Thoracic aorta (tissue), 2 donors: Measurements from ENCODE around the gene CTDSPL2. TPM values are rescaled to one million over a fixed set of nuclear protein-coding genes. Genes with fewer than 3 reads are reported as not detected.

Experiments
- ATAC-seq: fragments of 150-250 bp; one replicate; pipeline ENCODE4 v1.8.0; 2017; ENCODE audit warnings: low read depth; ENCODE audit not compliant: insufficient number of reproducible peaks, low FRiP score
- DNase-seq: peaks from one replicate; pipeline ENCODE4 v3.0.0-alpha.2; 2020; ENCODE audit warnings: low spot score
- H3K27ac ChIP-seq, 2 donors: fragments of 200-600 bp; sonication (generic); 1 replicate in 1 of 2; 2 replicates in 1 of 2; pipeline ENCODE4 v1.5.1; 2016; ENCODE audit warnings: mild to moderate bottlenecking in 2 of 2, moderate library complexity in 2 of 2
- H3K27me3 ChIP-seq: fragments of 200-600 bp; sonication (generic); replicated peaks from 2 replicates; pipeline ENCODE4 v1.6.0; 2016; ENCODE audit warnings: mild to moderate bottlenecking; ENCODE audit not compliant: insufficient read depth
- H3K36me3 ChIP-seq: fragments of 200-600 bp; sonication (generic); one replicate; pipeline ENCODE4 v1.5.1; 2016
- H3K4me1 ChIP-seq, 2 donors: fragments of 200-600 bp; sonication (generic); 1 replicate in 1 of 2; 2 replicates in 1 of 2; pipeline versions ENCODE4 v1.5.1 to v1.6.0; 2016; ENCODE audit warnings: low read depth in 2 of 2, mild to moderate bottlenecking in 1 of 2; ENCODE audit not compliant: control insufficient read depth in 1 of 2
- H3K4me3 ChIP-seq: fragments of 200-600 bp; sonication (generic); 2 replicates; pipeline ENCODE4 v1.5.1; 2016; ENCODE audit warnings: mild to moderate bottlenecking
- H3K9me3 ChIP-seq: fragments of 200-600 bp; sonication (generic); 2 replicates; pipeline ENCODE4 v1.5.1; 2016
- CTCF ChIP-seq: fragments of 200-600 bp; sonication (generic); IDR thresholded peaks from one replicate; pipeline ENCODE4 v1.5.1; 2019; ENCODE audit warnings: antibody characterized with exemption
- total RNA-seq, 2 donors: library from RNA; depleted of rRNA; stranded (reverse); fragments of >200 nt; gene quantifications; one replicate each; pipeline versions ENCODE4 v1.1.0 to v1.2.3, GENCODE V29; 2016

The CTDSPL2 gene
- total RNA-seq, 2 donors from 2014 or later = 30.9 to 64.5 TPM

DNA sequence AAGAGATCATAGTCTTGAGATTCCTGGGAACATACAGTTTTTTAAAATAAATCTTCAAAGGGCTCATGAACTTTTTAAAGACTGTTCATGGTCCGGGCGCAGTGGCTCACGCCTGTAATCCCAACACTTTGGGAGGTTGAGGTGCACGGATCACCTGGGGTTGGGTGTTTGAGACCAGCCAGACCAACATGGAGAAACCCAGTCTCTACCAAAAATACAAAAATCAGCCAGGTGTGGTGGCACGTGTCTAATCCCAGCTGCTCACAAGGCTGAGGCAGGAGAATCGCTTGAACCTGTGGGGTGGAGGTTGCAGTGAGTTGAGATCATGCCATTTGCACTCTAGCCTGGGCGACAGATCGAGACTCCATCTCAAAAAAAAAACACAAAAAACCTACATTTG lies 68.1 kb downstream of the CTDSPL2 start:
- no peak for TF ChIP-seq CTCF
- Histone ChIP-seq H3K9me3 (no peaks in the 10 kb centered on the region), H3K27ac (no peak overlapping the region), H3K4me1 (no peaks in the 10 kb centered on the region), H3K4me3 (no peak overlapping the region), H3K27me3 (no peaks in the 10 kb centered on the region), H3K36me3 (peaks cover 14% of the 10 kb centered on the region)
- DNase-seq = no peak
- ATAC-seq = no peak

DNA sequence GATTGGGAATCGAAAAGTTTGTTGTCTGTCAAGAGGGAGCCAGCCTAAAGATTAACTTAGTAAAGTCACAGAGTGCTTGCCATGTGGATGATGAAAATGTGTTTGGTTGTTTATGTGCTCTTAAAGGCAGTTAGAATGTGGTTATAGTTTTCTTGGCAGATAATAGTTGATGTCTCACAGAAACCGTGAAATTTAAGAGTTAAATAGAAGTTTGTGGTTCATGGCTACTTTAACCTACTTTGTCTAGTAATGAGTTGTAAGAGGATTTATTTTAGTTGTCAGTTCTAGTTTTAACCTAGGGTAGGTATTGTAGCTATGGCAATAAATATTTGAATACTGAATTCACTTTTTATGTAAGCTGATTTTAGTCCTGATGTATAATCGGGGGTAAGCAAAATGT lies 73.1 kb downstream of the CTDSPL2 start:
- no peak for TF ChIP-seq CTCF
- H3K36me3 ChIP-seq = peaks cover 29% of the 10 kb centered on the region
- H3K4me1 ChIP-seq = no peaks in the 10 kb centered on the region
- H3K27ac ChIP-seq = no peak overlapping the region
- DNase-seq (no peak), ATAC-seq (no peak)
- no peaks in the 10 kb centered on the region for H3K9me3 ChIP-seq
- H3K4me3 ChIP-seq = no peak overlapping the region
- no peaks in the 10 kb centered on the region for H3K27me3 ChIP-seq

DNA sequence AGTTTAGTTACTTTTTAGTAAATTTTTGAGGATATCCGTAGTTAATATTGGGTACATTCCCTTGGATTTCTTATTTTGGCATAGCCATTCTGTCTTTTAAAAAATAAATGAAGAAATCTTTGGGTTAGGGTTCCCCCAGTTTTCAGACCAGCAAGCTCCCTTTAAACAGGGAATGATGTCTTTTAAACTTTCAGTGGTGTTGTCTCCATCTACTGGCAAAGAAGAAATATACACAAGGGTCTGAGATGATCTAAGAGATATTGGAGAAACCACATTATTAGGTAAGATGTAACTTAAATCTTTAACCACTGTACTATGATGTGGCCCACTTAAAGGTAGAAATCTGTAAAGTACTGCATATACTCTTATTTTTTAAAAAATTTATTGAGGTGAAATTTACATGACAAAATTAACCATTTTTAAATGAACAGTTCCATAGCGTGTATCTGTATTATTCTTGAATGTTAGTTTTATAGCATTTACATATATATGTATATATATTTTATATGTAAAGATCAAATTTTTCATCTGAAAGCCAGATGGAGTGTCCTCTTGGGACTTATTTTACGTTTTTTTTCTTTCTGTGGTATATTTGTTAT lies 74.4 kb downstream of the CTDSPL2 start:
- H3K36me3 ChIP-seq = peaks cover 25% of the 10 kb centered on the region
- peak; percentile 49 for TF ChIP-seq CTCF
- ATAC-seq (no peak), DNase-seq (no peak)
- H3K27me3 ChIP-seq = no peaks in the 10 kb centered on the region
- no peak overlapping the region for H3K4me3 ChIP-seq
- no peak overlapping the region for H3K27ac ChIP-seq
- H3K9me3 ChIP-seq = no peaks in the 10 kb centered on the region
- no peaks in the 10 kb centered on the region for H3K4me1 ChIP-seq

- H3K27me3 ChIP-seq = no peaks in the 10 kb centered on the region
- TF ChIP-seq CTCF = no peak
- H3K9me3 ChIP-seq = no peaks in the 10 kb centered on the region
- ATAC-seq = no peak
- H3K36me3 ChIP-seq = peaks cover 12% of the 10 kb centered on the region
- no peaks in the 10 kb centered on the region for H3K4me1 ChIP-seq
- DNase-seq = no peak
- H3K27ac ChIP-seq = no peak overlapping the region
- no peak overlapping the region for H3K4me3 ChIP-seq
Observed at GRCh38 chr15:44516436-44516835, 89.0 kb downstream of the CTDSPL2 start.

DNA sequence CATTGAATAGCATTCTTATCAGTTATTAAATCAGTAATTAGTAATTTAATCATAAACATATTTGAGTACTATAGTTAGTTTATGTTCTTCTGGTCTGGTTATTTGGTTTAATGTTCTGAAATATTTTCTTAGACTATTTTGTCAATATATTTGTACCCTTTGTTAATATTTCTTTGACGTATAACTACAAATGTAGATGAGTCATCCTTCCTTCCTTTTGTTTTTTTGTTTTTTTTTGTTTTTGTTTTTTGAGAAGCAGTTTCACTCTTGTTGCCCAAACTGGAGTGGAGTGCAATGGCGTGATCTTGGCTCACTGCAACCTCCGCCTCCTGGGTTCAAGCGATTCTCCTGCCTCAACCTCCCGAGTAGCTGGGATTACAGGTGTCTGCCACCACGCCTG lies 92.1 kb downstream of the CTDSPL2 start:
- peaks cover 16% of the 10 kb centered on the region for H3K36me3 ChIP-seq

More for the DNA sequence above, 92.1 kb downstream of the CTDSPL2 start:
- no peak overlapping the region for H3K27ac ChIP-seq
- ATAC-seq = no peak
- no peak overlapping the region for H3K4me3 ChIP-seq
- TF ChIP-seq CTCF = no peak
- DNase-seq = no peak
- H3K4me1 ChIP-seq = no peaks in the 10 kb centered on the region
- H3K27me3 ChIP-seq = no peaks in the 10 kb centered on the region
- no peaks in the 10 kb centered on the region for H3K9me3 ChIP-seq
